Sigmoid colon (tissue), 4 donors: ENCODE results near the gene RHCE.

Experiments used
- POLR2A ChIP-seq, 2 donors: fragments of 450-650 bp; IDR thresholded peaks; one replicate each; pipeline ENCODE4 v1.6.1; 2016; ENCODE audit warnings: antibody characterized with exemption in 2 of 2, mild to moderate bottlenecking in 2 of 2, moderate library complexity in 2 of 2
- POLR2AphosphoS5 ChIP-seq, 4 donors: sonication (generic); formaldehyde crosslinking; IDR thresholded peaks; one replicate each; pipeline ENCODE4 v1.6.1; 2017; ENCODE audit warnings: antibody characterized with exemption in 4 of 4
- TF ChIP-seq, protein P1 (sequence below), 4 experiments: fragments of 450-650 bp in 3 of 4; fragments of 200-600 bp in 1 of 4; IDR thresholded peaks; one replicate each; pipeline ENCODE4 v1.5.1; 2016 to 2019; ENCODE audit warnings: antibody characterized with exemption in 4 of 4, mild to moderate bottlenecking in 3 of 4, moderate library complexity in 2 of 4

DNA sequence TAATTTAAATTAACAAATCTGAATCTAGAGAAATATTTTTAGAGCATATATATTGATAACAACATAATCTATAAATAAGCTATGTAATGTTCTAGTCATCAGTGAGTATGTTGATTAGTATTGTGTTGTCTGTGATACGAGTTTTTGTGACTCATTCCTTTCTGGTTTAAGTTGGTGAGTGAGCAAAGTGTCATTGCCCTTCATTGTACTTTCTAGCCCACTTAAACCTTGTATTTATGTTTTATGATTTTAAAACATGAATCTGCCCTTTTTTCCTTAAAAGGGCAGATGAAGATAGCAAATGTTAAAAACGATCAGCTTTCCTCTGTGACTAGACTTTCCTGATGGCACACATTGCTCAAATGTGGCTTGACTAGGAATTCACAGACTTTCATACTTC, 48.6 kb upstream of the RHCE start:
- TF ChIP-seq, protein P1, sequence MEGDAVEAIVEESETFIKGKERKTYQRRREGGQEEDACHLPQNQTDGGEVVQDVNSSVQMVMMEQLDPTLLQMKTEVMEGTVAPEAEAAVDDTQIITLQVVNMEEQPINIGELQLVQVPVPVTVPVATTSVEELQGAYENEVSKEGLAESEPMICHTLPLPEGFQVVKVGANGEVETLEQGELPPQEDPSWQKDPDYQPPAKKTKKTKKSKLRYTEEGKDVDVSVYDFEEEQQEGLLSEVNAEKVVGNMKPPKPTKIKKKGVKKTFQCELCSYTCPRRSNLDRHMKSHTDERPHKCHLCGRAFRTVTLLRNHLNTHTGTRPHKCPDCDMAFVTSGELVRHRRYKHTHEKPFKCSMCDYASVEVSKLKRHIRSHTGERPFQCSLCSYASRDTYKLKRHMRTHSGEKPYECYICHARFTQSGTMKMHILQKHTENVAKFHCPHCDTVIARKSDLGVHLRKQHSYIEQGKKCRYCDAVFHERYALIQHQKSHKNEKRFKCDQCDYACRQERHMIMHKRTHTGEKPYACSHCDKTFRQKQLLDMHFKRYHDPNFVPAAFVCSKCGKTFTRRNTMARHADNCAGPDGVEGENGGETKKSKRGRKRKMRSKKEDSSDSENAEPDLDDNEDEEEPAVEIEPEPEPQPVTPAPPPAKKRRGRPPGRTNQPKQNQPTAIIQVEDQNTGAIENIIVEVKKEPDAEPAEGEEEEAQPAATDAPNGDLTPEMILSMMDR (IDR thresholded peaks at IDR 0.05) = no peak
- no peak for TF ChIP-seq POLR2AphosphoS5 (IDR thresholded peaks at IDR 0.05)
- no peak for TF ChIP-seq POLR2A (IDR thresholded peaks at IDR 0.05)
